Subcutaneous abdominal adipose tissue (tissue), 5 donors: ENCODE data around the gene ANLN.
"Not testable (repeated sequence)": the region's sequence is repeated elsewhere in the genome, so short reads cannot be mapped to it uniquely, and the experiment has no call there.

Source experiments
- H3K27ac ChIP-seq: one replicate; pipeline ENCODE4 v1.7.0; 2013; ENCODE audit warnings: low read depth, mild to moderate bottlenecking, inconsistent platforms, low read length, moderate library complexity
- H3K27me3 ChIP-seq, 5 donors: one replicate each; pipeline ENCODE4 v1.7.0; 2013; ENCODE audit warnings: low read length in 5 of 5, inconsistent platforms in 1 of 5; ENCODE audit not compliant: control insufficient read depth in 5 of 5, insufficient read depth in 4 of 5
- H3K36me3 ChIP-seq, 5 donors: one replicate each; pipeline ENCODE4 v1.7.0; 2013; ENCODE audit warnings: low read length in 5 of 5; ENCODE audit not compliant: control insufficient read depth in 5 of 5, insufficient read depth in 5 of 5
- H3K4me1 ChIP-seq, 5 donors: one replicate each; pipeline ENCODE4 v1.7.0; 2013; ENCODE audit warnings: low read length in 5 of 5, mild to moderate bottlenecking in 3 of 5, moderate library complexity in 1 of 5; ENCODE audit not compliant: control insufficient read depth in 5 of 5, insufficient read depth in 5 of 5
- H3K4me3 ChIP-seq, 5 donors: one replicate each; pipeline ENCODE4 v1.7.0; 2013; ENCODE audit warnings: low read length in 5 of 5, low read depth in 1 of 5
- H3K9ac ChIP-seq, 5 donors: one replicate each; pipeline ENCODE4 v1.7.0; 2013; ENCODE audit warnings: low read length in 5 of 5, mild to moderate bottlenecking in 4 of 5, moderate library complexity in 3 of 5
- H3K9me3 ChIP-seq, 5 donors: one replicate each; pipeline ENCODE4 v1.7.0; 2013; ENCODE audit warnings: low read length in 5 of 5; ENCODE audit not compliant: control insufficient read depth in 5 of 5
- donor health status: healthy.
- donor health status: healthy.
- donor health status: healthy.
- donor health status: healthy.
- donor health status: healthy.

The ANLN gene

GRCh38 chr7:36491317-36491716 is 101.7 kb downstream of the ANLN start:
- Histone ChIP-seq H3K27me3 (peaks cover 0 to 3% (median 2%) of the 10 kb centered on the region in 5 donors), H3K36me3 (no peaks in the 10 kb centered on the region), H3K27ac (no peak overlapping the region), H3K4me1 (no peaks in the 10 kb centered on the region), H3K4me3 (no peak overlapping the region), H3K9ac (no peak overlapping the region), H3K9me3 (no peaks in the 10 kb centered on the region)

GRCh38 chr7:36496576-36496975 is 106.9 kb downstream of the ANLN start:
- H3K27ac ChIP-seq = no peak overlapping the region
- H3K36me3 ChIP-seq = no peaks in the 10 kb centered on the region
- H3K4me1 ChIP-seq = no peaks in the 10 kb centered on the region
- peaks cover 0 to 3% (median 0%) of the 10 kb centered on the region in 5 donors for H3K27me3 ChIP-seq
- no peaks in the 10 kb centered on the region for H3K9me3 ChIP-seq
- H3K9ac ChIP-seq = no peak overlapping the region
- H3K4me3 ChIP-seq = no peak overlapping the region

- H3K9me3 ChIP-seq, H3K36me3 ChIP-seq, H3K4me1 ChIP-seq, H3K4me3 ChIP-seq, H3K27me3 ChIP-seq, H3K9ac ChIP-seq, H3K27ac ChIP-seq: not testable (repeated sequence)
These were observed 107.5 kb downstream of the ANLN start for GRCh38 chr7:36497176-36497575.

- no peaks in the 10 kb centered on the region for H3K4me1 ChIP-seq
- H3K27me3 ChIP-seq = peaks cover 0 to 3% (median 0%) of the 10 kb centered on the region in 5 donors
- H3K9me3 ChIP-seq = no peaks in the 10 kb centered on the region
- no peak overlapping the region for H3K9ac ChIP-seq
- no peaks in the 10 kb centered on the region for H3K36me3 ChIP-seq
- H3K27ac ChIP-seq = no peak overlapping the region
- no peak overlapping the region for H3K4me3 ChIP-seq
These were observed 108.1 kb downstream of the ANLN start for GRCh38 chr7:36497775-36498174.
